NCI-H82 (cell line): ENCODE results near the gene ZFYVE28.

Experiments
- DNase-seq: peaks from one replicate; lab custom pipeline; 2025; lab: John Stamatoyannopoulos, UW

Gene ZFYVE28

DNA sequence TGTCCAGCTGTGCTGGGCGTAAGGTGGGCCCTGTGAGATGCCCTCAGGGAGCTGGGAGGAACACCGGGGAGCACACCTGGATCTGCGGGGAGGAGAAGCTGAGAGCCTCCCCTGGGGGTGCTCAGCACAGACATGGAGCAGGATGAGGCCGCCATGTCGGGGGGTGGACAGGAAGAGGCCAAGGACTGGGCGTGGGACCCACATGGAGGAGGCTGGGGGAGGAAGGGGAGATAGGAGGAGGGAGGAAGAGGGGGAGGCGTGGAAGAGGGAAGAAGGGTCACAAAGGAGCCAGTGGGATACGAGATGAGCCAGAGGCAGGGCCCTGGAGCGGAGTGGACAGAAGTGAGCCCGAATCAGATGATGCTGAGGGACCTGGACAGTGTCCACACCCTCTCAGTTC lies 66.3 kb downstream of the ZFYVE28 start:
- no peak for DNase-seq

- DNase-seq = no peak
Observed at GRCh38 chr4:2350982-2351381, 67.5 kb downstream of the ZFYVE28 start.

GRCh38 chr4:2348786-2349185 lies 69.7 kb downstream of the ZFYVE28 start:
- no peak for DNase-seq

DNA sequence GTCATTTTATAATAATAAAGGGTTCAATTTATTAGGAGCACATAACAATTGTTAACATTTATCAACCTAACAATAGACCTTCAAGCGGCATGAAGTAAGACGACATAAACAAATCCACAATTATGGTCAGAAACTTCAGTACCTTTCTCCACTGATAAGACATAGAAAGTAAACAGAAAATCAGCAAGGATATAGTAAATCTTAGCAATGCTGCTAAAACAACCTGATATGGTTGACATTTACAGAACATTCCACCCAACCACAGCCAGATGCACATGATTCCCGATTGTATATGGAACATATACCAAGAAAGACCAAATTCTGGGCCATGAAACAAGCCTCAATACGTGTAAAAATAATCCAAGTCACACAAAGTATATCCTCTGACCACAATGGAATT lies 71.3 kb downstream of the ZFYVE28 start:
- DNase-seq = no peak

DNA sequence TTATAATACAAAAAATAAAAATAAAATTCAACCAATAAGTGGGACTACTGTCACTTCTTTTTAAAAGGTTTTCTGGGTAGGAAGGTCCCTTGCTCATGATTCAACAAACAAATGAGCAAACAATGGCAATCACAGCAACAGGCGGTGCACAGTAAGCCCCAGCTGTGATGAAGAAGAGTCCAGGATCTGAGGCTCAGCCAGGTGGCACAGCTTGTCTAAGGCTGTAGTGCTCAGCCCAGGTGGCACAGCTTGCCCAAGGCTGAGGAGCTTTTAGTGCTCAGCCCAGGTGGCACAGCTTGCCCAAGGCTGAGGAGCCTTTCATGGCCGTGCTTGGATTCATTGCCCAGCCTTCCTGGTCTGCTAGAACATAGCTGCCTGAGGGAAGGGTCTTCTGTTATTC lies 75.0 kb downstream of the ZFYVE28 start:
- no peak for DNase-seq

DNA sequence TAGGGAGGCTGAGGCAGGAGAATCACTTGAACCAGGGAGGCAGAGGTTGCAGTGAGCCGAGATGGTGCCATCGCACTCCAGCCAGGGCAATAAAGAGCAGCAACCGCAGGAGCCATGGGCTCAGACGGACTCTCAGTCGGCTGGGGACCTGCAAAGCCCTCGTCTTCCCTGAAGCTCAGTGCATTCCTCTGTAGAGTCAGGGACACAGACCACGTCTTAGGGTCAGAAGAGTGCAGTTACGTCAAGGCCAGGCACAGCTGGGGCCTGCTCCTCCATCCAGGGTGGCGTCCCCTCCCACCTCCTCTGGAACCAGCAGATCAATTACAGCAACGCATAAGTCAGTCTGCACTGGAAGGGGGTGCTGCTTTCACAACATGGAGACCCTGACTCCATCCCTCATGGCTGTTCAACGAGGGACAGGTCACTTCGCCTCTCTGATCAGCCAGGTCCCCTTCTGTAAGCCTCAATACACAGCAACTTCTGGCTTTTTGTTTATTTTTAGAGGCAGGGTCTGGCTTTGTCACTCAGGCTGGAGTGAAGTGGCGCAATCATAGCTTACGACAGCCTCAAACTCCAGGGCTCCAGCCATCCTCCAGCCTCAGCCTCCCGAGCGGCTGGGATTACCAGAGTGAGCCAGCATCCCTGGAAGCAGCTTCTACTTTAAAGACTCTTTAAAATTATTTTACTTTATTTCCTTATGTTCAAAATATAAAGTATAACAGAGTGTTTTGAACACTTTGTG lies 76.4 kb downstream of the ZFYVE28 start:
- DNase-seq = no peak

DNA sequence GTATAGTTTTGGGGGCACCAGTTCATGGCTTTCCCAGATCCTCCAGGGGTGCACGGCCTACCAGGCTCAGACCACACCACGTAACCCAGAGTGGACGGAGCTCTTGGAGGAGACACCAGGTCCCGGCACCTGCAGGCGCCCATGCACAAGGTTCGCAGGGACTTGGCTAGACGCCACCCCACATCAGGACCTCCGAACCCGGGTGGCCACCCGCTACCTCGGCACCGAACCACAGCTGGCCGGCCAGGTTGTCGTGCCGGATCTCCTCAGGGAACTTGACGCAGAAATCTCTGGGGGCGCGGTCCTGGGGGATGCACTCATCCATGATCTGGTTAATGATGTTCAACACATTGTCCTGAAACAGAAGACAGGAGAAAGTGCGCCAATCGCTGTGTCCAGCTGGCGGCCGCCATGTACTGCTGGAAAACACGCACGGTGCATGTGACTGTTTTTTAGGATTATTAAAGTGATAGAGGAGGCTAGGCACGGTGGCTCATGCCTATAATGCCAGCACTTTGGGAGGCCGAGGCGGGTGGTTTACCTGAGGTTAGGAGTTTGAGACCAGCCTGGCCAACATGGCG lies 77.1 kb downstream of the ZFYVE28 start:
- no peak for DNase-seq

GRCh38 chr4:2340272-2341061 lies 78.0 kb downstream of the ZFYVE28 start:
- DNase-seq = no peak

DNA sequence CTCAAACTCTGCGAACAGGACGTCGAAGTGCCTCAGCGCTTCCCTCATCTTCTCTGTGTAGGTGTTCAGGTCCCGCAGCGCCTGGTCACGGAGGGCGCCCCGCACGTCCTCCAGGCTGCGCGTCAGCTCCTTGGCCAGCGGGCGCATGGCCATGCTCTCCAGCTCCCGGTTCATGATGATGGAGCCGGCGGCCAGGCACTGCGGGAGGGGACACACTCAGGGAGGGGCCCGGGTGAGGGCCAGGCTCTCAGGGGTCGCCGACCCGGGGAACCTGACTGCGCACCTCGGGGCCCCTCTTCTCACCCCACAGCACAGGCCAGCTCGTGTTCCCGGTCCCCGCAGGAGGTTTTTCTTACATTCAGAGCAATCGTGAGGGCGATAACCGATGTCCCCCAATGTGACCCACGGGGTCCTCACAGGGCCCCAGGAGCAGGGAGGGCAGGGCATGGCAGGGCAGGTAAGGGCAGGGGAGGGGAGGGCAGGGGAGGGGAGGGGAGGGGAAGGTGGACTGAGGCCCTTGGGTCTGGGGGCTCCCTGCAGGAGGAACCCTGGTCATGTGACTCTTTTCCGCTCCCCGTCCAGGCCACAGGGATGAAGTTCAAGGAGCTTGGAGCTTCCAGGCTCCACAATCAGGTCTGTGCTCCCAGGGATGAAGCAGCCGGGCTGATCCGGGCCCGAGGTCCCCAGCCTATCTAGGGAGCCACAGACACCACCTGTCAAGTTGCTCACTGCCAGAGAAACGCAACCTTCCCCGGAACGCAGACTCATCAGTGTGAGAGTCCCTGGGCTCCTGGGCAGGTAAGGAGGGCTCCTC lies 78.8 kb downstream of the ZFYVE28 start:
- no peak for DNase-seq

GRCh38 chr4:2338754-2339457 lies 79.5 kb downstream of the ZFYVE28 start:
- DNase-seq = no peak

- DNase-seq = no peak
Observed at GRCh38 chr4:2337896-2338295, 80.5 kb downstream of the ZFYVE28 start.

DNA sequence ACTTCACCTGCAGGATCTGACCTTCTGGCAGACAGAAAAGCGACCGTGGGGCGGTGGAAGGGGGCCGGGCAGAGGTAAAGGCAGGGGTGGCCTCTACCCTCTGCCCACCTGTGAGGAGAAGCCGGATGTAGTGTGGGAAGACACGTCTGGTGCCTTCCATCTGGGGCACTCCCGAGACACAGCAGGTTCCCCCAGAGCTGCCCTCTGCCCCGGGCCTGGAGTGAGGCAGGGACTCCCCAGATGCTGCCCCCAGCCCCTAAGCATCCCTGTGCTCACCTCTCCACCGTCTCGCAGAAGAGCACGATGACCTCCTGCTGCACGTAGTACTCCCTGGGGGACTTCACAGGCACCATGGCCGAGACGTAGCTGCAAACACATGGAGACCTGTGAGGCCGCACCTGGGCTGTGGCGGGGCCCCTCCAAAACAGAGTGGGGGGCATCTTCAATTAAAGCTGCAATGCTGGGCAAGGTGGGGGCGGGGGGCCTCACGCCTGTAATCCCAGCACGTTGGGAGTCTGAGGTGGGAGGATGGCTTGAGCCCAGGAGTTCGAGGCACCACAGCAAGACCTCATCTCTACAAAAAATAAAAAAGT lies 81.2 kb downstream of the ZFYVE28 start:
- DNase-seq = no peak

DNA sequence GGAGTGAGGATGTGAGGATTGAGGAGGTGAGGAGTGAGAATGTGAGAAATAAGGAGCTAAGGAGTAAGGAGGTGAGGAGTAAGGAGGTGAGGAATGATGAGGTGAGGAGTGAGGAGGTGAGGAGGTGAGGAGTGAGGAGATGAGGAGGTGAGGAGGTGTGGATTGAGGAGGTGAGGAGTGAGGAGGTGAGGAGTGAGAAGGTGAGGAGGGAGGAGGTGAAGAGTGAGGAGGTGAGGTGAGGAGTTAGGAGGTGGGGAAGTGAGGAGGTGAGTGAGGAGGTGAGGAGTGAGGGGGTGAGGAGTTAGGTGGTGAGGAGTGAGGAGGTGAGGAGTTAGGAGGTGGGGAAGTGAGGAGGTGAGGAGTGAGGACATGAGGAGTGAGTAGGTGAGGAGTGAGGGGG lies 81.8 kb downstream of the ZFYVE28 start:
- DNase-seq = no peak

GRCh38 chr4:2335729-2336101 lies 82.7 kb downstream of the ZFYVE28 start:
- DNase-seq = no peak

DNA sequence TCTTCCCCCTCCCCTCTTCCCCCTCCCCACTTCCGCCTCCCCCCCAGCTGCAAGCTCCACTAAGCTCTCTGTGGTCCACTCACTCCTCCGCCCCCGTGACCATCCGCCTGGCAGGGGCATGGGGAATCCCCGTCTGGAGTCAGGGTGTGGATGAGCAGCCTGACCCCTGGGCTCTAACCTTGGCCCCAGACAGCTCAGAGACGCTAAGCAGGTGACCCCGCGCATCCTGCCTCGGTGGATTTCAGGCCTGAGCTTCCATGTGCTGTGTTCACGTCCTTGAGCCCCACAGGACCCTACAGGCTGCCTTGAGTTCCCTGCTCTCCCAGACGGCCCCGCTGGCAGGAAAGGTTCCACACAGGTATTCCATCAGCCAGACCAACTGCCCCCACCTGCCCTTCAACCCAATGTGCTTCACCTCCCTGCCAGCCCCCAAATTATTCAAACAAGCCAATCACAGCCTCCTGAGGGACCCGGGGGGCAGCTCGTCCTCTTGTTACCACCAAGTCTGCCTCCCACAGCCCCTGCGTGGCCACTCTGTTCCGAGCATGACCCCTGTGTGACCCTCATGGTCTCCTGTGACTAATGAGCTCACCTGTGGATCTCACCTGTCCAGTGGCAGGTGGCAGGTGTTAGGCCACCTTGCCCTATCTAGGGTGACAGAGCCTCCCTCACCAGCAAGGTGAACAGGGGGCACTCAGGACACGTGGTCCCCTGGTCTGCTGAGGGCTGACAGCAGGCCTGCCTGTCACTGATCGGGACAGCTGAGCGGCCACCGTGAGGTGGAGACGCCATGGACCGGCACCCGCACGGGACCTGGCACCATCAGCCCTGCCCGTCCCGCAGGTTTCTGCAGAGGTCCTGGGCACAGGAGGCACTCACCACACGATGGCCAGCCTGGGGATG lies 83.4 kb downstream of the ZFYVE28 start:
- no peak for DNase-seq

- no peak for DNase-seq
Observed at GRCh38 chr4:2333916-2334644, 84.4 kb downstream of the ZFYVE28 start.

DNA sequence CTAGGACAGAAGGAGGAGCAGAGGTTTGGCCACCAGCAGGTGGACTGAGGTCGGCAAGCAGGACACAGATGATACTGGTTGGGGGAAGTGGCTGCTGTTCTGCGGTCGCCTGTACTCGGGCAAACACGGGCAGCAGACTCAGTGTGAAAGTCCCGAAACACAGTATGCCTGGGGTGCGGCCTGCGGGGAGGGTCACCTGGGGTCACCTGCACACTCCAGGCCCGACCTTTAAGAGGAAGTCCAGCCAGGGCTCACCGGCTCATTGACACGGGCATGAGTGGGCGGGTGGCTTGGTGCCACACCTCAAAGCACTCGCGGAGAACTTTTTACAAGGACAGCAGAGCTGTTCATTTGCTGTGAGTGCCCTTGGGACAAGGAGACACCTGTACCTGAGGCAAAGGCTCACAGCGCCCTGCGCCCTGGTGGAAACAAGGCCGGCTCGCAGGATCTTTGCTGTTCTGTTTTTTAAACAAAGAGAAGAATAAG lies 85.0 kb downstream of the ZFYVE28 start:
- no peak for DNase-seq

GRCh38 chr4:2332976-2333319 lies 85.5 kb downstream of the ZFYVE28 start:
- no peak for DNase-seq

DNA sequence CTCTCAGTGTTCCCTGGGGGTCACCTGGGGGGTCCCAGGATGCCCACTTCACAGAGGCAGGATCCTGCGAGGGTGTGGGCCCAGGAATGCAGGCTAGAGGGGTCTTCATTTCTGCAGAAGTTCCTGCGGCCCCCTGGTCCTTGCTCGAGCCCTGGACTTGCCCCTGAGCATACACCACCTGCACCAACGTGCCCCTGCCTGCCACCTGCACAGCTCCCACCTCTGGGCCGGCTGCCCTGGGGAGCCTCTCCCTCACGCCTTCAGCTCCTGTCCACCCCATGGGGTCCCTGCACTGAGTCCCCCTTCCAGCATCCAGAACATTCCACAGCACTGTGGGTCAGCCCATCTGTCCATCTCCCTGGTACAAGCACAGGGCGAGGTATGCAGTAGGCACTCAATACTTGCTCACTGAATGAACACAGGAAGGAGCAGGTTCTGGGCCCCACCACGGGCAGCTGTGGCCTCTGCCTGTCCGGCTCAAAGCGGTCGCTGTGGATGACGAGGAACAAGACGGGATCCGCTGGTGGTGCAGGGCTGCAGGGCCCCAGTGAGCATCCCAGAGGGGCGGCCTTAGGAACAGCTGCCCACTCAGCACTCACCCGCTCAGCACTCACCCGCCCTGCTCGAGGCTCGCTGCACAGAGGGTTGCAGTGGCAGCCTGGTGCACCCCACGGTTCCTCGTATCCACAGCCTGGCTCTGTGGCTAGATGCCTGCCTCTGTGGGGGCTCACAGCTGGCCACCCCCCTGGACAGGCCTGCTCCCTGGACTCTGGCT lies 86.1 kb downstream of the ZFYVE28 start:
- no peak for DNase-seq
